GM18505 (cell line): ENCODE data around the gene POPDC3.
"Not testable (repeated sequence)": the region's sequence is repeated elsewhere in the genome, so short reads cannot be mapped to it uniquely, and the experiment has no call there.

Experiments used
- ATAC-seq: cut with Tn5 transposase; IDR thresholded peaks from one replicate; pipeline ENCODE4 v1.9.1; 2021; ENCODE audit not compliant: unreplicated experiment
- POLR2A ChIP-seq: IDR thresholded peaks from 4 replicates; pipeline ENCODE4 v1.6.1; 2011; ENCODE audit warnings: borderline replicate concordance; ENCODE audit not compliant: insufficient read depth, insufficient read length; ENCODE audit errors: extremely low read depth

Gene POPDC3

GRCh38 chr6:105179244-105180065 is at the start of gene POPDC3:
POPDC3 (minus strand) TSS chr6:105180014; CDS start chr6:105161909, 18,105 bp downstream.
- no peak for ATAC-seq
- no peak for TF ChIP-seq POLR2A

- TF ChIP-seq POLR2A: no peak
- ATAC-seq: no peak
These were observed 47.5 kb upstream of the POPDC3 start for GRCh38 chr6:105227295-105227767.

GRCh38 chr6:105226598-105227294 is 46.9 kb upstream of the POPDC3 start:
- no peak for ATAC-seq

GRCh38 chr6:105223242-105223641 is 43.4 kb upstream of the POPDC3 start:
- TF ChIP-seq POLR2A: no peak
- ATAC-seq: no peak

More at GRCh38 chr6:105226598-105227294, 46.9 kb upstream of the POPDC3 start:
- TF ChIP-seq POLR2A: no peak

- not testable (repeated sequence) for ATAC-seq
These were observed 41.4 kb upstream of the POPDC3 start for GRCh38 chr6:105221219-105221618.

GRCh38 chr6:105220186-105220585 is 40.4 kb upstream of the POPDC3 start:
- no peak for TF ChIP-seq POLR2A
- ATAC-seq: no peak

GRCh38 chr6:105219218-105219617 is 39.4 kb upstream of the POPDC3 start:
- ATAC-seq: not testable (repeated sequence)

GRCh38 chr6:105215506-105215905 is 35.7 kb upstream of the POPDC3 start:
- ATAC-seq: no peak
- no peak for TF ChIP-seq POLR2A

GRCh38 chr6:105214668-105215067 is 34.9 kb upstream of the POPDC3 start:
- ATAC-seq: no peak
- TF ChIP-seq POLR2A: no peak

- no peak for TF ChIP-seq POLR2A
- ATAC-seq: no peak
These were observed 33.5 kb upstream of the POPDC3 start for GRCh38 chr6:105213272-105213671.

GRCh38 chr6:105212587-105212986 is 32.8 kb upstream of the POPDC3 start:
- TF ChIP-seq POLR2A: no peak

GRCh38 chr6:105211831-105212230 is 32.0 kb upstream of the POPDC3 start:
- no peak for TF ChIP-seq POLR2A
- no peak for ATAC-seq

More at GRCh38 chr6:105212587-105212986, 32.8 kb upstream of the POPDC3 start:
- no peak for ATAC-seq

- no peak for TF ChIP-seq POLR2A
- ATAC-seq: no peak
These were observed 31.2 kb upstream of the POPDC3 start for GRCh38 chr6:105210932-105211531.
